Neural cell (in vitro differentiated cells): ENCODE measurements around the gene REXO1. TPM values are rescaled to one million over a fixed set of nuclear protein-coding genes. Genes with fewer than 3 reads are reported as not detected.

Experiments used
- H2AFZ ChIP-seq: fragments of 200-600, 300-800 bp; sonication (generic), shearing (Covaris generic); 2 replicates; pipeline ENCODE4 v1.6.0; 2014; ENCODE audit warnings: low read depth, mild to moderate bottlenecking, antibody characterized with exemption, low read length, moderate library complexity
- H3F3A ChIP-seq: fragments of 200-600 bp; shearing (Covaris generic); 2 replicates; pipeline ENCODE4 v1.6.1; 2016; ENCODE audit warnings: mild to moderate bottlenecking, moderate library complexity, mixed read lengths, antibody characterized with exemption, low read length; ENCODE audit not compliant: insufficient read depth, poor library complexity, severe bottlenecking
- H3K27ac ChIP-seq: fragments of 200-600, 300-800 bp; sonication (generic), shearing (Covaris generic); 2 replicates; pipeline ENCODE4 v1.5.1; 2014; ENCODE audit warnings: mild to moderate bottlenecking, low read length, moderate library complexity
- H3K27me3 ChIP-seq: fragments of 300-800, 200-600 bp; sonication (generic), shearing (Covaris generic); 2 replicates; pipeline ENCODE4 v1.6.0; 2014; ENCODE audit warnings: mild to moderate bottlenecking, low read depth, low read length, moderate library complexity; ENCODE audit not compliant: insufficient read depth
- H3K36me3 ChIP-seq: fragments of 300-800, 200-600 bp; sonication (generic), shearing (Covaris generic); 2 replicates; pipeline ENCODE4 v1.5.1; 2014; ENCODE audit warnings: mild to moderate bottlenecking, antibody characterized with exemption, low read length, moderate library complexity; ENCODE audit not compliant: insufficient read depth
- H3K4me2 ChIP-seq: fragments of 300-800, 200-600 bp; sonication (generic), shearing (Covaris generic); 2 replicates; pipeline ENCODE4 v1.6.0; 2014; ENCODE audit warnings: mild to moderate bottlenecking, low read length
- H3K4me3 ChIP-seq: fragments of 300-800, 200-600 bp; sonication (generic), shearing (Covaris generic); 2 replicates; pipeline ENCODE4 v1.5.1; 2014; ENCODE audit warnings: mild to moderate bottlenecking, low read length, moderate library complexity
- H3K79me2 ChIP-seq: fragments of 200-600 bp; shearing (Covaris generic); replicated peaks from 2 replicates; pipeline ENCODE4 v1.6.0; 2014; ENCODE audit warnings: mild to moderate bottlenecking, low read length, moderate library complexity; ENCODE audit not compliant: insufficient read depth
- H3K9ac ChIP-seq: fragments of 300-800, 200-600 bp; sonication (generic), shearing (Covaris generic); 2 replicates; pipeline ENCODE4 v1.6.1; 2016; ENCODE audit warnings: mild to moderate bottlenecking, low read length, mixed read lengths
- H3K9me2 ChIP-seq: fragments of 200-600 bp; shearing (Covaris generic); 2 replicates; pipeline ENCODE4 v1.6.1; 2016; ENCODE audit warnings: mild to moderate bottlenecking, low read length, mixed read lengths; ENCODE audit not compliant: insufficient read depth
- H3K9me3 ChIP-seq: fragments of 200-600, 300-800 bp; sonication (generic), shearing (Covaris generic); 2 replicates; pipeline ENCODE4 v1.6.1; 2016; ENCODE audit warnings: mild to moderate bottlenecking, mixed run types, low read length, moderate library complexity, mixed read lengths
- H4K20me1 ChIP-seq: fragments of 200-600 bp; shearing (Covaris generic); 2 replicates; pipeline ENCODE4 v1.6.1; 2016; ENCODE audit warnings: mild to moderate bottlenecking, mixed run types; ENCODE audit not compliant: insufficient read depth
- CTCF ChIP-seq: fragments of 450-650 bp; IDR thresholded peaks from 2 replicates; pipeline ENCODE4 v1.5.1; 2014; ENCODE audit warnings: antibody characterized with exemption, mild to moderate bottlenecking, moderate library complexity; ENCODE audit not compliant: poor library complexity, severe bottlenecking
- EP300 ChIP-seq: fragments of 450-650 bp; conservative IDR thresholded peaks from 2 replicates; pipeline ENCODE4 v1.6.1; 2014; ENCODE audit warnings: antibody characterized with exemption, mild to moderate bottlenecking, moderate library complexity; ENCODE audit not compliant: poor library complexity, severe bottlenecking
- EZH2 ChIP-seq: fragments of 200-600, 300-800 bp; shearing (Covaris generic), sonication (generic); IDR thresholded peaks from 2 replicates; pipeline ENCODE4 v1.6.1; 2014; ENCODE audit warnings: antibody characterized with exemption, low read length, borderline replicate concordance, mild to moderate bottlenecking; ENCODE audit not compliant: insufficient read depth, poor library complexity, severe bottlenecking
- MXI1 ChIP-seq: fragments of 450-650 bp; conservative IDR thresholded peaks from 2 replicates; pipeline ENCODE4 v1.6.1; 2014; ENCODE audit warnings: antibody characterized with exemption, mild to moderate bottlenecking; ENCODE audit not compliant: poor library complexity, severe bottlenecking
- POLR2AphosphoS5 ChIP-seq: IDR thresholded peaks from 2 replicates; pipeline ENCODE4 v1.6.1; 2012
- RAD21 ChIP-seq: fragments of 450-650 bp; conservative IDR thresholded peaks from 2 replicates; pipeline ENCODE4 v1.6.1; 2014; ENCODE audit warnings: antibody characterized with exemption, mild to moderate bottlenecking, moderate library complexity
- REST ChIP-seq: IDR thresholded peaks from 2 replicates; pipeline ENCODE4 v1.6.1; 2012; ENCODE audit warnings: borderline replicate concordance
- SMC3 ChIP-seq: fragments of 450-650 bp; conservative IDR thresholded peaks from 2 replicates; pipeline ENCODE4 v1.6.1; 2014; ENCODE audit warnings: antibody characterized with exemption, mild to moderate bottlenecking, moderate library complexity; ENCODE audit not compliant: poor library complexity
- TAF1 ChIP-seq: IDR thresholded peaks from 2 replicates; pipeline ENCODE4 v1.6.1; 2012; ENCODE audit warnings: low read depth
- polyA plus RNA-seq: library from polyadenylated mRNA; depleted of rRNA; stranded (reverse); fragments of >200 nt; gene quantifications from 2 replicates; pipeline ENCODE4 v1.2.3, GENCODE V29; 2014

REXO1 gene
- polyA plus RNA-seq, 1 donor from 2014 or later, result 9.2 TPM

GRCh38 chr19:1843116-1843515 is 5.2 kb downstream of the REXO1 start:
- Histone ChIP-seq H3K79me2 (peaks cover 31% of the 10 kb centered on the region), H3K27me3 (no peaks in the 10 kb centered on the region), H3K36me3 (no peaks in the 10 kb centered on the region), H3K4me2 (no peak overlapping the region), H3F3A (no peaks in the 10 kb centered on the region), H3K4me3 (no peak overlapping the region), H4K20me1 (no peaks in the 10 kb centered on the region), H3K9me2 (no peaks in the 10 kb centered on the region), H2AFZ (no peak overlapping the region), H3K9ac (no peak overlapping the region), H3K9me3 (no peaks in the 10 kb centered on the region), H3K27ac (no peak overlapping the region)
- TF ChIP-seq MXI1 (no peak), EZH2 (no peak), CTCF (no peak), EP300 (no peak), RAD21 (no peak), TAF1 (no peak), REST (no peak), POLR2AphosphoS5 (no peak), SMC3 (no peak)

GRCh38 chr19:1841209-1841924 is 6.9 kb downstream of the REXO1 start:
- no peaks in the 10 kb centered on the region for H3K9me3 ChIP-seq
- H3K27ac ChIP-seq, result no peak overlapping the region
- H3K4me3 ChIP-seq, result no peak overlapping the region
- H4K20me1 ChIP-seq, result no peaks in the 10 kb centered on the region
- H3K9ac ChIP-seq, result no peak overlapping the region
- no peaks in the 10 kb centered on the region for H3K9me2 ChIP-seq
- TF ChIP-seq POLR2AphosphoS5 (no peak), CTCF (no peak), EP300 (no peak), RAD21 (no peak), MXI1 (no peak), EZH2 (no peak), TAF1 (no peak)
- H3K27me3 ChIP-seq, result no peaks in the 10 kb centered on the region
- no peaks in the 10 kb centered on the region for H3K36me3 ChIP-seq
- no peaks in the 10 kb centered on the region for H3F3A ChIP-seq
- no peak overlapping the region for H2AFZ ChIP-seq
- H3K79me2 ChIP-seq, result peaks cover 14% of the 10 kb centered on the region
- no peak overlapping the region for H3K4me2 ChIP-seq
